NCI-H2029 treated with DMSO at 0.1 percent for 48 hours (cell line): ENCODE data around the gene LARGE1.

ENCODE experiments used
- DNase-seq: peaks from one replicate; lab custom pipeline; 2025; lab: John Stamatoyannopoulos, UW

The LARGE1 gene

GRCh38 chr22:33819743-33820142 lies 100.5 kb downstream of the LARGE1 start:
- DNase-seq, result no peak

DNA sequence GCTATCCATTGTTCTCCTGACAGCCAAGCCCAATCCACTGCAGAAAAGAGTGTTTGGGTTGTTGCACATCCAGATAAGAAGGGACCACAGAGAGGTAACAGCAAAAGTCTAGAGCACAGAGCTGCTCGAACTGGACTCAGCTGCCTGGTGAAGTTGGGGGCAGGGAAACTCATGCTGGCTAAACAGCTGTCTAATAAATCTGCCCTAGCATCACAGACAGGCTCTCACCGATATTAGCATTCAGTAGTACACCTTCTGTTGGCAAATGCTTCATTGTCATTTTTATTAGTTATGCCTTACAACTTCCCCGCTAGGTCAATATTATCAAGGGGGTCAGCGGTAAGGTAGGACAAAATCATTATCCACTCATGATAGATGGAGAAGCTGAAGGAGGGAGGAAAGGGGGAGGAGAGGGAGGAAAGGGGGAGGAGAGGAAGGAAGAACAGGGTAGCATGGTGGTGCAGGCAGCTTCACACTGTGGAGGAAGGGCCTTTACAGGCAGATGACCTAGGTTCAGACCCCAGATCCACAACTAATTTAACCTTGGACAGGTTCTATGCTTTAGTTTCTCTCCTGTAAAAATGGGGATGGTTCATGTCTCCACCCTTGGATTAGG lies 102.7 kb downstream of the LARGE1 start:
- no peak for DNase-seq

- no peak for DNase-seq
These were observed 107.8 kb downstream of the LARGE1 start for GRCh38 chr22:33812360-33812977.

DNA sequence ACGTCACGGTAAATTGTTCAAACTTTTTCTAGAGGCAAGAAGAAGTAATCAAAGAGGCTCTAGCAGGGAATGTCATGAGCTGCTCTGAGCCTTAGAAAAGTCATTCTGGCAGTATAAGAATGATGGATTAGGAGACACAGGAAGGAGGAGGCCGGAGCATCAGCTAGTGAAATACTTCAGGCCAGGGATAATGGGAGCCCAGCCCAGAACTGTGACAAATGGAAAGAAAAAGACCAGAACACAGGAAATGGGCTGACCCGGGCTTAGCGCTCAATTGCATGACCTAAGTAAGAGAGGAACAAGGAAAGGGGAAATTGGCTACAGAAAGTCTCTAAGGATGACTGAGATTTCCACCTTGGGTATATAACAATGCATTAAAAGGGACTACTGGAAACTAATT lies 108.6 kb downstream of the LARGE1 start:
- DNase-seq, result no peak

GRCh38 chr22:33811208-33811607 lies 109.1 kb downstream of the LARGE1 start:
- no peak for DNase-seq

GRCh38 chr22:33807470-33807869 lies 112.8 kb downstream of the LARGE1 start:
- DNase-seq, result no peak

- no peak for DNase-seq
These were observed 114.1 kb downstream of the LARGE1 start for GRCh38 chr22:33806191-33806590.

GRCh38 chr22:33803371-33804282 lies 116.6 kb downstream of the LARGE1 start:
- no peak for DNase-seq

GRCh38 chr22:33798401-33798800 lies 121.9 kb downstream of the LARGE1 start:
- DNase-seq, result no peak

- DNase-seq, result no peak
These were observed 123.8 kb downstream of the LARGE1 start for GRCh38 chr22:33796494-33796893.

DNA sequence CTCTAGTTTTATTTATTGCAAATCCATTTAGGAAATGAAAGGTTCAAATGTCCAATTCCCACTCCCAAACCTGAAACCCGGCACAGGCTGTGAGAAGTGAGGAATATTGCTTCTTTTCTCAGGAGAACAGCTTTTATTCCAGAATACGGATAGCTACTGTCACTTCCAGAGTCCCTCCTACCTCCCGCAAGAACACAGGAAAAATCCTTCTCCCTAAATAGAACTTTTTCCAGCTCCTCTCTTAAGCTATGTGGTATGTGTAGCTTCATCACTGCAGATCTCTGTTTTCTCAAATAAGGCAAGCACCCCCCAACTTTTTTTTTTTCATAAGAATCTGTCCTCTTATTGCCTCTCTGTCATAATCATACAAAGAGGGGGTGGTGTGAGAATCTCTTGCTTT lies 126.8 kb downstream of the LARGE1 start:
- DNase-seq, result no peak

DNA sequence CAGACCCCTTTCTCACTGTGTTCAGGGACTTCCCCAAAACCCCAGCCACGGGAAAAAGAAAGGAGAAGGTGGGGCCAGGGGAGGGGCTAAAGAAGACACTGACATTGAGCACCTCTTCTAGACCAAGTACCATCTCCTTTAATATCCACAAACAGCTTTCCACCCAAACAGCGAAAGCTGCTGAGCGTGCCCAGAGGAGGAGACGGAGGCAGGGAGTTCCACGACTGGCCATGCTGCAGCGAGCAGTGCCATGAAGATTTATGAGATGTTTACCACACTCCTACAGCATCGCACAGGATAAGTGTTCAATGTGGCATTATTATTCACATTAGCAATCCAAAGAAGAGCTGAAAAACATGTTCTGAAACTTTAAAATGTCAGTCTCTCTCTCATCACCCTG lies 127.4 kb downstream of the LARGE1 start:
- no peak for DNase-seq

GRCh38 chr22:33789690-33790253 lies 130.5 kb downstream of the LARGE1 start:
- no peak for DNase-seq

GRCh38 chr22:33788927-33789326 lies 131.3 kb downstream of the LARGE1 start:
- no peak for DNase-seq

DNA sequence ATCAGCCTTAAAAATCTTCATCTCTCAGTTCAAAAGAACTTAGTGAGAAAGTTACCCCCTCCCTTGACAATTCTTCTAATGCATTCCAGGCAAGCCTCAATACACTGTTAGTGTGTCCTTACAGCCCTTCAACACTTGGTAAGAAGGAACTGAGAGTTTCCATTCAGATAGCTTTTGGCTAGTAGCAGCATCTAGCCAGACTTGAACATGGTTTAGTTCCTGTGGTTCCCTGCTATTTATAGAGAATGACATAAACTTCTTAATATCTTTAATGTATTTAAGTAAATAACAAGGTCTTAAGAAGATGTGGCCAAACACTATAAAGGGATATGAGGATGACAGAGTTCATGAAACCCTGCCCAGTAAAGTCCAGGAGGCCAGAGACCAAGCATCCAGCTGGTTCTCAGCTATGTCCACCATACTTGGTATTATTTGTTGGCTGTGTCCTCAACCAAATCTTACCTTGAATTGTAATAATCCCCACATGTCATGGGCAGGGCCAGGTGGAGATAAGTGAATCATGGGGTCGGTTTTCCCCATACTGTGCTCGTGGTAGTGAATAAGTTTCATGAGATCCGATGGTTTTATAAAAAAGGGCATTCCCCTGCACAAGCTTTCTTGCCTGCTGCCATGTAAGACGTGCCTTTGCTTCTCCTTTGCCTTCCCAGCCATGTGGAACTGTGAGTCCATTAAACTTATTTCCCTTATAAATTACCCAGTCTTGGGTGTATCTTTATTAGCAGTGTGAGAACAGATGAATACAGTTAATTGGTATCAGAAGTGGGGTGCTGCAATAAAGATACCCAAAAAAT lies 132.4 kb downstream of the LARGE1 start:
- DNase-seq, result no peak

DNA sequence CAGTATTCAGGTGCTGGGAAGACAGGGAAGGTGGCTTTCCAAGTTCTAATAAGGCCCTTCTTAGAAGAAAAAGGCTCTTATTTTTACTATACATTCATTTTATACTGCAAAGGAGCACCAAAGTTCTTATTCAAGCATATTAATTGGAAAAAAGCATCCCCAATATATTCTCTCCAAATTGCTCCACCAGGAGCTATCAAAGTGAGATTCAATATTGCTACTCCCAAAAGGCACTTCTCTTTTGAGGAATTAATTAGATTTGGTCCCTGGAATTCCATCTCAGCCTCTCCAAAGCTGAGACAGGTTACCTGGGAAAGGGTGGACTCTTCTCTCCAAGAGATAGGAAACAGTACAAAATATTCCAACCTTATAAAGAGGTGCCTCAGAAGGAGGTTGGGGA lies 134.1 kb downstream of the LARGE1 start:
- no peak for DNase-seq

DNA sequence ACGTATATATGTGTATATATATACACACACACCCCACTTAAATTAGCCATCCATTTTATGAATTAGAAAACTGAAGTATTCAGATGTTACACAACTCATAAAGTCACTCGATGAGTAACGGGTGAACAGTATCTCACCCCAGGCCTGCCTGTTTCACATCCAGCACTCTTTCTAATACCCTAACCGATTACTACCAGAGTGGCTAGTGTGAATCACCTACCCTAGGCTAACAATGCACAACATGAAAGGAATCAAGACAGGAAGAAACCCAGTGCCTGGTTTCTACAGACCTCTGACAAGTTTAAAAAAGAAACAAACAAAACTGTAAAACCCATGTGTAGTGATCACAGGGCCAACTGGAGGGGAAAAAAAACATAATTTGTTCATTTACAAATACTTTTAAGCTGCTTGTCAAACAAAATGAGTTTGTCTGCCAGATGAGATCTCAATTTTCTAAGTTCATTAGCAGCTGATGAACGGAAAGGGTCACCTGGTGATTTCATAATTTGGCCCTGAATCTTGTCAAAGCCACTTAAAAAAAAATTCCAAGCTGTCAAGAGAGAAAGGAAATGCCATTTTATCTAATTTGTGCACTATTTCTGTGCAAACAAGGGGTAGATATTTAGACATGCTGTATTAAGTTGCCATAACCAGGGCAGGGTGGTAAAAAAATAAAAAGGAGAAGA lies 134.8 kb downstream of the LARGE1 start:
- DNase-seq, result no peak

GRCh38 chr22:33781411-33781810 lies 138.9 kb downstream of the LARGE1 start:
- no peak for DNase-seq

DNA sequence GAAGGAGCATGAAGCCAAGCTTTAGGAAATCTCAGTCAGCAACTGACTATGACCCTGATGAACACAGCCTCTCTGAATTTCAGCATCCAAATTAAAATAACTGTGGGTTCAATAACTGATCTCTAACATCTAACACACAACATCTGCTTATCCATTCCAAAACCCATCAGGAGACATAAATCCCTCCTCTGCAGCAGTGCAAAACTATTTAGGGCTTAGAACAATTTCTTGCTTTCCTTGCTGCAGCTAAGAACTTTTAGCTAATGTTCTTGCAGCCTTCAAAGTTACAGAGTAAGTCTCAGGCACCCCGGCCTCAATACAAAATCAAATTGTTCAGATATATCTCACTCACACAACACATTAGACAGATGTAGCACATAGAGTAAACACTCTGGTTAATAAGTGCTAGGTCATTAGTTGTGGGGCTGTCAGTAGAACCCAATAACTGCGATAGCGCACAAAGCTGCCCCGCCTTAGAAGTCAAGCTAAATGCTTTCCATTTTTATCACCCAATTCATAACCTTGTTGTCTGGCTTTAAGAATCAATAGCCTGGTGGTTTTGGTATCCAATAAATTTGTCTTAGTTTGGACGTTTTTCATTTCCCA lies 139.6 kb downstream of the LARGE1 start:
- no peak for DNase-seq

DNA sequence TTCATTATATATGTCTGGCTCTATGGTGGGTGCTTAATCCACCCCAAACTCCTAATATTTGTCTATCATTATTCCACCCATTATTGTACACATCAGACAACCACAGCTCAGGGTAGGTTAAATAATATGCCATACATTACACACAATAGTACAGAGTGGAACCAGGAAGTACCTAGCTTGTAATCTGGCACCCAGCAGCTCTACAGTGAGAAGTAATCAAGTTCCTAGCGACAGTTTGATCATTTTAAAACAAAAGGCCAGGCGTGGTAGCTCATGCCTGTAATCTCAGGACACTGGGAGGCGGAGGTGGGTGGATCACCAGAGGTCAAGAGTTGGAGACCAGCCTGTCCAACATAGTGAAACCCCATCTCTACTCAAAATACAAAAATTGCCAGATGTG lies 141.0 kb downstream of the LARGE1 start:
- DNase-seq, result no peak

- no peak for DNase-seq
These were observed 143.8 kb downstream of the LARGE1 start for GRCh38 chr22:33776491-33776890.
